ENCODE results near the gene MDM2.

Gene MDM2

GRCh38 chr12:68878283-68878682 is 70.3 kb downstream of the MDM2 start:
- no peak for DNase-seq (ENCODE audit: low read depth in 3 of 3)

GRCh38 chr12:68878846-68879245 is 70.9 kb downstream of the MDM2 start:
- DNase-seq (ENCODE audit: low read depth in 3 of 3): no peak

DNA sequence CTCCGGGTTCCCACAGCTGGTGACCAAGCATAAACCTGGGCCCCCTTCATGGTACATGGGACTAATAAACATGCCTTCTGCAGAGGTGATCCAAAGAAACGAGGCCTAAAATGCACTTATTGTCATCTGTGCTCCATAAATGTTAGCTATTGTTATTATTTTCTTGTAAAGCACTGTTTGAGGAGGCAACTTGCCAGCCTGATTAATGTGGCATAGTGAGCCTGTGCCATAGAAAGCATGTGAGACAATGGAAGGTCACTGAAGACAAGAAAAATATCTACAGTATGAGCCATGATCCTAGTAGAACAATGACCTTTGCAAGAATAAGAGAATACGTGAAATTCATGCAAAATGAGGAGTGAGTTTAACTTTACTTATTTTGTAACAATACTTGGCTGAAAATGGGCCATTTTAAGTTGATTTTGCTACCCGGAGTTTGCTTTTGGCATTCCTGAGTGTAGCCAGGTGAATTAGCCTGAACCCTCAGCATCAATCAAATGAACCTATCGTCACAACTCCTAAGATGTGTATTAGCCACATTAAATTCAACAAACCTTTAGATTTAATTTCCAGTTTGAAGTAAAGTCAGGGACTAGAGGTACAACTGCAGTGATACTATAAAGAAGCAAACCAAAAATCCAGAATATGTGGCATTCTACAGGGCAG is 72.8 kb downstream of the MDM2 start:
- DNase-seq (ENCODE audit: low read depth in 3 of 3): no peak

DNA sequence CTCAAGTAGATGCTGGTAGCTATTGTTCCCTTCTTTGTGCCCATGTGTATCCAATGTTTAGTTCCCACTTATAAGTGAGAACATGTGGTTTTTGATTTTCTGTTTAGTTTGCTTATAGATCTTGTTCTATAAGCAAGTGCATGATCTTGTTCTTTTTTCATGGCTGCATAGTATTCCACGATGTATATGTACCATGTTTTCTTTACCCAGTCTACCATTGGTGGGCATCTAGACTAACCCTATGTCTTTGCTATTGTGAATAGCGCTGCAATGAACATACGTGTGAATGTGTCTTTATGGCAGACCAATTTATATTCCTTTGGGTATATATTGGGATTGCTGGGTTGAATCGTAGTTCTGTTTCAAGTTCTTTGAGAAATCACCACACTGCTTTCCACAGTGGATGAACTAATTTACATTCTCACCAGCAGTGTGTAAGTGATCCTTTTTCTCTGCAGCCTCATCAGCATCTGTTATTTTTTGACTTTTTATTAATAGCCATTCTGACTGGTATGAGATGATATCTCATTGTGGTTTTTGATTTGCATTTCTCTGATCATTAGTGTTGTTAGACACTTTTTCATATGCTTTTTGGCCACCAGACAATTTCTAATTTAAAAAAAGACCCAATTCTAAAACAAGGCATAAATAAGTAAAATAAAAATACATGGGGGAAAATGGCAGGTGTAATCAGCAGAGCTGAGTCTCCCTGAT is 74.4 kb downstream of the MDM2 start:
- DNase-seq (ENCODE audit: low read depth in 3 of 3): no peak

DNA sequence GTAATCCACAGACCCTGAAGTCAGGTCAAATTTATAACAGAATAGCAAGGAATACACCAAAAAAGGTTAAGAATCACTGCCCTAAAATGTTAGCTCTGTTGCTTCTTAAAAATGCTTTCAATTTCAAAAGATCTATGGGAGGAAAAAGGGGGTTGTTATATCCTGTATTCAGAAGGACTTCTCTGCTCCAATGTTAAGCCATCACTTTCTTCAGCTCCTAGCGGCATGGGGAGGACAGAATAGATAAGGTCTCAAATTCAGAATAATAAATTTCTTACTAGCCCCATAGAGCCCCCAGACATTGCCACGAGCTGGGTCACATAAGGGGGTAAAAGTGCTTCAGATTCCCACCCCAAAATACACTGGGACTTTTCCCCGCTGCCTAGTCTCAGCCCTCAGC is 75.2 kb downstream of the MDM2 start:
- DNase-seq (ENCODE audit: low read depth in 3 of 3): no peak

DNA sequence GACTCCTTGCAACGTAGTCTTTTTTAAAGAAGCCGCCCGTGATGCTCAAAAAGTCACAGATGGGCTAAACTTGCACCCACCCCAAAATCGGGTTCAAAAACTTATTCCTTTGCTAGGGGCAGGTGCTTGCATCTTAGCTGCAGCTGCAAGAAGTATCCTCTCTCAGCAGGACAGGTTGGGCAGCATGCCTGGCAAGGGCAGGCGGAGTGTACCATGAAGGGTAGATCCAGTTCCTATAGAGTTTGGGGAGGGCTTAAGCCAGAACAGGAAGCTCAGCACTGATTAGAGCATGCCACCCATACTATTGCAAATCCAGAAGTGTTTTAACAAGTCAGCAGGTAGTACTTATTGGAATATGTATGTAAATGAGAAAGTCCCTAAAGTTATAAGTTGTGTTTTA is 76.3 kb downstream of the MDM2 start:
- DNase-seq (ENCODE audit: low read depth in 3 of 3): no peak

DNA sequence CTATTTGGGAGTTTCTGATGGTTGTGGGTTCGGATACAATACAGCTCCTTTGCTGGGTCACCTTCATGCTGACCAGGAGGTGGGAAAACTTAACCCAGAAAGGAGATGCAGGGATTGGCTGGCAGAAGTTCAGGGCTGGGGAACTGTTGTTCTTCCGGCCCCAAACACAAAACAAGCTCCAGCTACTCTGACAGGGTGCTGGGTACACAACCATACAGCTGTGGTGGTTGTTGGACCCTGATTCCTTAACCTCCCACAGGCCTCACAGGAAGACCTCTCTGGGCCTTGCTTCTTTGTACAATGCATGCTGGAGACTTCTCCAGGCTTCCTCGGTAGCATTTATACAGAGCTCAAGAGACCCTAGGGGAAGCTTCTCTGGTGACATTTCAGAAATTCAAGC is 77.4 kb downstream of the MDM2 start:
- DNase-seq (ENCODE audit: low read depth in 3 of 3): no peak

GRCh38 chr12:68886636-68887572 is 78.9 kb downstream of the MDM2 start:
- DNase-seq (ENCODE audit: low read depth in 3 of 3): no peak

GRCh38 chr12:68887641-68888040 is 79.7 kb downstream of the MDM2 start:
- DNase-seq (ENCODE audit: low read depth in 3 of 3): no peak

GRCh38 chr12:68888243-68888642 is 80.3 kb downstream of the MDM2 start:
- DNase-seq (ENCODE audit: low read depth in 3 of 3): no peak

DNA sequence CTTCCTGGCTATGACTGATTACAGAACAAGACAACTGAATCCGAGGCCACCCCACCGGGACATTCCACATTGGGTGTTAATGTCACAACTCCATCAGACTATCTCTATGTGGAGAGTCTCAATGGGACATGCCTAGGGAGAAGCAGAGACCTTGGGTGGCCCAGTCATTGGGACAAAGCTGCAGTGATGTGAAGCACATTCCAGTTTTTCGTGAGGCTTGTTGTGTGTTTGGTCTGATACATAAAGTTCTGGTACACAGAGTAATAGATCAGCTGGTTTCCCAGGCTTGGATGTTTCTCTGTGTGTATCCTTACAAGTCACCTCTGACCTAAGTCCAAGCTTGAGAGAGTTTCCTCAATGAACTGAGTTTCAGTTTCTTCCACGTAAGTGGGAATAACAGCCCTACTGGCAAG is 82.7 kb downstream of the MDM2 start:
- DNase-seq (ENCODE audit: low read depth in 3 of 3): no peak

DNA sequence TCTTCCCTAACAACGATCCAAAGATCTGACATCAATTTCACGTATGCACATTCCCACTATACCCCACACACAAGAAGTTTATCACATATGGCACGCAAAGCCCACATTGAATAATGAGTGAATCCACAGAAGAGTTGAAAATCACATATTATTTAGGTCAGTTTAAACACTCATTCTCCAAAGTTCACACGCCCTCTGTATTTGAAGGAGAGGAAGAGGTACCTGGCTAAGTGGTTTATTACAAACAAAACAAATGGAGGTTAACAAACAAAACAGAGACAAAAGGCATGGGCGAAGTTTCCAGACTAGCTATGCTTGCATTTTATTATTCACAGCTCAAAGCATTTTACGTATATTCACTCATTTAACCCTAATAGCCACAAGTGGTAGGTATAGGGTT is 83.2 kb downstream of the MDM2 start:
- no peak for DNase-seq (ENCODE audit: low read depth in 3 of 3)

DNA sequence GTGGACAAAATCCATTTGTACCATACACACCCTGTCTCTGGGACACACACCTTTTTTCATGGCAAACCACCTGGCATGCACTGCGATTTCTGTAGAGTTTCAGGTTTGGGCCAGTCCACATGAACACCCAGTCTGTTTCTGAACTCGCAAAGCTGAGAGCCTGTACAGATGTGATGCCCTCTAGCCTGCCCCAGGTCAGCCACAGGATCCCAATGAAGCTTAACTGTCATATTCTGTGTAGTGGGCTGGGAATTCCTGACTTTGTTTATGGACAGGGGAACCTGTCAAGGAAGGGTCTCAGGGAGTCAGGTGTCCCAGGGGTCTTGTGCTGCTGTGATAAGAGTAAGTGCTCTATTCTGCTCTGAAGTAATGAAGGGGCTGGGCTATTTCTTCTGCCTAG is 85.2 kb downstream of the MDM2 start:
- DNase-seq (ENCODE audit: low read depth in 3 of 3): no peak

- no peak for DNase-seq (ENCODE audit: low read depth in 3 of 3)
Measured at GRCh38 chr12:68893741-68894140, 85.8 kb downstream of the MDM2 start.

DNA sequence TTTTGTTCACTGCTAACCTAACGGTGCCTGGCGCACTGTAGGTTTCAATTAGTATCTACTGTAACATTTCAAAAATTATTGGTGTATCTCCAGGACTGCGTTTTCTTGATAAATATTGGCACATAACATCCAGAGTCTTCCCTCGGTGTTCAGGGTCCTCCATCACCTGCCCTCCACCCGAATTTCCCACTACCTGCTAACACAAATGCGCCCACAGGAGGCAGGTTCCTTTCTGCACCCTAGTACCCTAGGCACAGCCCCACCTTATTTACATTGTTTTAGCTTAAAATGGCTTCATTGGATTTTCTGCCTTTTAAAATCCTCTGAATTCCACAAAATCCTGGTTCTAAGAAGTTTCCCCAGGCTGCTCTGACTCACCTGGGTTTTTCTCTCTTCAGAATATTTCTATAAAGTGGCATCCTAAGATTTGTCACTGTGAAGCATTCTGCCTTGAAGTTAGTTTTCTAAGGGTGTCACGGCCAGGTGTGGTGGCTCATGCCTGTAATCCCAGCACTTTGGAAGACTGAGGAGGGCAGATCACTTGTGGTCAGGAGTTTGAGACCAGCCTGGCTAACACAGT is 86.4 kb downstream of the MDM2 start:
- DNase-seq (ENCODE audit: low read depth in 3 of 3): no peak

DNA sequence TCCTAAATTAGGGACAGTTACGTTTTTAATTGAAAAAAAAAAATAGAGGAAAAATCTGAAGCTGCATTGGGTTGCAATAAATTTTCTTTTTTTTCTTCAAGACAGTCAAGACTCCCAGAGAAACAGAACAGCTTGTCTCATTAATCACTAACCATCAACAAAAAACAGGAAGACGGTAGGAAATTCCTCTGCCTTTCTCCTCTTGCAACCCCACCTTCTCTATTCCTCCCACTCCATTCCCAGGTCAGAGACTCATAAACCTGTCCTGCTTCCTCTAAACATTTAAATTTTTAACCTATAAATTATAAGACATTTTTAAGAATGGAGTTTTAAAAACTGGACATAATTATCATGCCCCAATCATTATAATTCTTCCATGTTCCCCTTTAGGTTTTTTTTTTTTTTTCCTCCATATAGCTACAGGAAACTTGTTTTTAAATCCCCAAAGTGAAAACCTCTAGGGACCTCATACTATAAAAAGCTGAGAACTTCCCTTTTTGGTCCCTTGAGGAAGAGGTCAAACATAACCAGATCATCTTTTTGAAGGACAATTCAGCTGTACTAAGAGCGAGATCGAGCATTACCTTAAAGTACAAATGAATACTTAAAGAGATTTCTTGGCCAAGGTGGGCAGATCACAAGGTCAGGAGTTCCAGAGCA is 89.0 kb downstream of the MDM2 start:
- DNase-seq (ENCODE audit: low read depth in 3 of 3): no peak

DNA sequence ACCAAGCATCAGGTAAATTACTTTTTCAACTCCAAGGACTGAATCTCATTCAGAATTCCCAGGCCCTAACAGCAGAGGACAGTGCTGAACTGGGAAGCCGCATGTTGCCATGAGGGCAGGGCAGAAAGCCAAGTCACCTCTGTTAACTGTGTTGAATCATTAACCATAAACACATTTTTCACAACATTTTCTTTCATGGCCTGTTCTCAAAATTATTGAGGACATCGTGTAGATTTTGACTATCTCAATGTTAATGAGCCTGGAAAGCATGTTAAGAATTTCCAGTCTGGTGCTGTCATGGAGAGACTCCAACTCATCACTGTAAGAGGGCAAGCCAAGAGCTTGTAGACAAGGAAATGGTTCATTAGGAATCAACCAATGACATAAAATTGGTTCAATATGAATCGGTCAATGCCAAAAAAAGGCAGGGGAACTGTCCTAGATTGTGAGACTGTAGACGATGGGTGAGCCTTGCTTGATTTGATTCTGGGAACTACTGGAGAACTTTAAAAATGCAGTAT is 91.3 kb downstream of the MDM2 start:
- no peak for DNase-seq (ENCODE audit: low read depth in 3 of 3)

- no peak for DNase-seq (ENCODE audit: low read depth in 3 of 3)
Measured at GRCh38 chr12:68900241-68900640, 92.3 kb downstream of the MDM2 start.

Measured in stimulated activated CD4-positive, alpha-beta T cell treated with anti-CD3 and anti-CD28 coated beads, TNF-alpha, amount 100 ng/mL, for 24 hours (primary cell).